ENCODE data around the gene UCHL1. TPM values are rescaled to one million over a fixed set of nuclear protein-coding genes. Genes with fewer than 3 reads are reported as not detected.

The UCHL1 gene
- total and polyA plus RNA-seq, 10 of the 15 experiments (the other 5 are each of a cell fraction or from before 2014, with no cell fraction given): 0.29 to 178 (median 125) TPM

DNA sequence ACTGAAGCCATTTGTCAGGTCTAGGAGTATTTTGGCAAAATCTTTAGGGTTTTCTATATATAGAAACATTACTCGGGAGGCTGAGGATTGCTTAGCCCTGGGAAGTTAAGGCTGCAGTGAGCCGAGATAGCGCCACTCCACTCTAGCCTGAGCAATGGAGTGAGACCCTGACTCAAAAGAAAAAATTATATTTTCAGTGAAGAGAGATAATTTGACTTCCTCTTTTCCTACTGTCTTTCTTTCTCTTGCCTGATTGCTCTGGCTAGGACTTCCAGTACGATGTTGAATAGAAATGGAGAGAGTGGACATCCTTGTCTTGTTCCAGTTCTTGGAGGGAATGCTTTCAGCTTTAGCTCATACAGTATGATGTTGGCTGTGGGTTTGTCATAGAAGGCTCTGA lies 44.4 kb downstream of the UCHL1 start:
- DNase-seq (ENCODE audit: low read depth, low spot score): no peak
- in situ Hi-C loops (cut with MboI): loop anchor here (25.0 kb wide), 1 partner anchor 111 kb away; no protein-coding TSS in a partner anchor

DNA sequence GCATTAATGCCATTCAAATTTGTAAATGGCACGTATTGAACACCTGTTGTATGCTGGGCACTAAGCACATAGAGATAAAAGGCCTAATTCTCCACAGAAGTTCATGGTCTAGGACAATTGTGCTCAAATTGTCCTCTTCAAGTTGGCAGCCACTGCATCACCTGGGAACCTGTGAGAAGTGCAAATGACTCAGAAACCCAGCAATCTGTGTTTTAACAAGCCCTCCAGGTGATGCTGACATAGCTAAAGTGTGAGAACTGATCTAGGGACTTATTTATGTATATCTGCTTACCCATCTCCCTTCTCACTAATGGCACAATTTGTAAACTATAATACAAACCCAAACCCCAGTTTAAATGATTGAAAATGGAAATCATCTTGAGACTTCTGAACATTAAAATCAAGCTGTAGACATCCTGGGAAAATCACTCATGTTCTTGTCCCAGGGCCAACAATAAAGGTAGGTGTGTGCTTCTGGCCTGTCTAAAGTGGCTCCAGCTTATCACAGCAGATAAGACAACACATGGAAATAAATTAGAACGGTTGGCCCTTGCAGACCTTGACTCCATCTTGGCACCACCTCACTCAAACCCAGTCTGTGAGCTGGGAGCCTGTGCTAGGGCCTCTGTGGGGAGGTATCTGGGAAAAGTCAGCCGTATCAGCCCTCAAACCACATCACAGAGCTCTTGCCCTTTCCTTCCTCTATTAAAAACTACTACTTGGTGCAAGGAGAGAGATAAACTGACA lies 46.8 kb downstream of the UCHL1 start:
- FAIRE-seq (no peak), ATAC-seq (no peak), DNase-seq (ENCODE audit: low read depth, low spot score) (no peak)
- intact Hi-C loops (cut with micrococcal nuclease; ENCODE audit: unreplicated experiment): no loop called here
- Histone ChIP-seq H3K4me1 (ENCODE audit: control insufficient read depth, insufficient read depth, low read length) (no peaks in the 10 kb centered on the region), H3K27ac (ENCODE audit: control insufficient read depth, insufficient read depth) (no peak overlapping the region), H3K4me2 (ENCODE audit: control insufficient read depth, insufficient read depth) (no peak overlapping the region), H3K9ac (ENCODE audit: control insufficient read depth, insufficient read depth, low read length) (no peak overlapping the region), H3K79me2 (ENCODE audit: control insufficient read depth, insufficient read depth, low read length) (no peaks in the 10 kb centered on the region), H3K9me3 (replicated peaks; ENCODE audit: control insufficient read depth, insufficient read depth, low read length) (no peaks in the 10 kb centered on the region), H2AFZ (ENCODE audit: control insufficient read depth, low read depth, low read length) (no peak overlapping the region), H3K4me3 (no peak overlapping the region), H3K36me3 (ENCODE audit: control insufficient read depth in 2 of 2, insufficient read depth in 2 of 2, low read length in 1 of 2) (no peaks in the 10 kb centered on the region), H3K27me3 (replicated peaks in 1 of 2; ENCODE audit: control insufficient read depth in 2 of 2, insufficient read depth in 2 of 2, low read length in 1 of 2) (no peaks in the 10 kb centered on the region), H4K20me1 (ENCODE audit: control insufficient read depth, insufficient read depth) (no peaks in the 10 kb centered on the region)
- WGBS (ENCODE audit: insufficient coverage, insufficient replicate concordance, low lambda C conversion rate, missing lambda C conversion rate): 11% methylated on average over 3 of the region's 3 CpGs
- ChIA-PET SMC1A (ENCODE audit: uncharacterized antibody, unreplicated experiment) (no interaction called here), RAD21 (ENCODE audit: unreplicated experiment) (no interaction called here), CTCF (no interaction called here), POLR2A (interaction anchor here (0.6 kb wide), 1 partner anchor 11 kb away, joined by 4 read pairs; no protein-coding TSS in a partner anchor)
- in situ Hi-C loops (cut with MboI): loop anchor here (25.0 kb wide), 1 partner anchor 109 kb away; no protein-coding TSS in a partner anchor
- no TSS peak for BruUV-seq (replicated peaks)
- TF ChIP-seq CBFB (IDR thresholded peaks at IDR 0.05; ENCODE audit: low read depth): no peak
- no peak for TF ChIP-seq RAD21 (IDR thresholded peaks at IDR 0.05; ENCODE audit: insufficient read depth, low read depth, low read length)
- TF ChIP-seq KAT2A (conservative IDR thresholded peaks at IDR 0.05; ENCODE audit: control insufficient read depth, low read depth, low read length): no peak
- no peak for TF ChIP-seq HDAC6 (IDR thresholded peaks at IDR 0.05; ENCODE audit: unreplicated experiment)
- no peak for TF ChIP-seq ZNF274 (IDR thresholded peaks at IDR 0.05; ENCODE audit: insufficient read depth, insufficient read length)
- TF ChIP-seq, protein P1, sequence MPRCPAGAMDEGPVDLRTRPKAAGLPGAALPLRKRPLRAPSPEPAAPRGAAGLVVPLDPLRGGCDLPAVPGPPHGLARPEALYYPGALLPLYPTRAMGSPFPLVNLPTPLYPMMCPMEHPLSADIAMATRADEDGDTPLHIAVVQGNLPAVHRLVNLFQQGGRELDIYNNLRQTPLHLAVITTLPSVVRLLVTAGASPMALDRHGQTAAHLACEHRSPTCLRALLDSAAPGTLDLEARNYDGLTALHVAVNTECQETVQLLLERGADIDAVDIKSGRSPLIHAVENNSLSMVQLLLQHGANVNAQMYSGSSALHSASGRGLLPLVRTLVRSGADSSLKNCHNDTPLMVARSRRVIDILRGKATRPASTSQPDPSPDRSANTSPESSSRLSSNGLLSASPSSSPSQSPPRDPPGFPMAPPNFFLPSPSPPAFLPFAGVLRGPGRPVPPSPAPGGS (IDR thresholded peaks at IDR 0.05; ENCODE audit: borderline replicate concordance, insufficient read depth, low read depth, low read length, poor library complexity, severe bottlenecking): no peak
- TF ChIP-seq ZNF384 (IDR thresholded peaks at IDR 0.05; ENCODE audit: borderline replicate concordance, low read depth, low read length): no peak
- TF ChIP-seq NRF1 (conservative IDR thresholded peaks at IDR 0.05; ENCODE audit: low read depth, low read length): no peak
- TF ChIP-seq, protein P2, sequence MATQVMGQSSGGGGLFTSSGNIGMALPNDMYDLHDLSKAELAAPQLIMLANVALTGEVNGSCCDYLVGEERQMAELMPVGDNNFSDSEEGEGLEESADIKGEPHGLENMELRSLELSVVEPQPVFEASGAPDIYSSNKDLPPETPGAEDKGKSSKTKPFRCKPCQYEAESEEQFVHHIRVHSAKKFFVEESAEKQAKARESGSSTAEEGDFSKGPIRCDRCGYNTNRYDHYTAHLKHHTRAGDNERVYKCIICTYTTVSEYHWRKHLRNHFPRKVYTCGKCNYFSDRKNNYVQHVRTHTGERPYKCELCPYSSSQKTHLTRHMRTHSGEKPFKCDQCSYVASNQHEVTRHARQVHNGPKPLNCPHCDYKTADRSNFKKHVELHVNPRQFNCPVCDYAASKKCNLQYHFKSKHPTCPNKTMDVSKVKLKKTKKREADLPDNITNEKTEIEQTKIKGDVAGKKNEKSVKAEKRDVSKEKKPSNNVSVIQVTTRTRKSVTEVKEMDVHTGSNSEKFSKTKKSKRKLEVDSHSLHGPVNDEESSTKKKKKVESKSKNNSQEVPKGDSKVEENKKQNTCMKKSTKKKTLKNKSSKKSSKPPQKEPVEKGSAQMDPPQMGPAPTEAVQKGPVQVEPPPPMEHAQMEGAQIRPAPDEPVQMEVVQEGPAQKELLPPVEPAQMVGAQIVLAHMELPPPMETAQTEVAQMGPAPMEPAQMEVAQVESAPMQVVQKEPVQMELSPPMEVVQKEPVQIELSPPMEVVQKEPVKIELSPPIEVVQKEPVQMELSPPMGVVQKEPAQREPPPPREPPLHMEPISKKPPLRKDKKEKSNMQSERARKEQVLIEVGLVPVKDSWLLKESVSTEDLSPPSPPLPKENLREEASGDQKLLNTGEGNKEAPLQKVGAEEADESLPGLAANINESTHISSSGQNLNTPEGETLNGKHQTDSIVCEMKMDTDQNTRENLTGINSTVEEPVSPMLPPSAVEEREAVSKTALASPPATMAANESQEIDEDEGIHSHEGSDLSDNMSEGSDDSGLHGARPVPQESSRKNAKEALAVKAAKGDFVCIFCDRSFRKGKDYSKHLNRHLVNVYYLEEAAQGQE (IDR thresholded peaks at IDR 0.05; ENCODE audit: low read depth, low read length): no peak
- TF ChIP-seq CHD4 (IDR thresholded peaks at IDR 0.05): no peak
- no peak for TF ChIP-seq IKZF1 (conservative IDR thresholded peaks at IDR 0.05)

More for the DNA sequence above, 44.4 kb downstream of the UCHL1 start:
- no peaks in the 10 kb centered on the region for H3K9me3 ChIP-seq (replicated peaks; ENCODE audit: control insufficient read depth, insufficient read depth, low read length)
- intact Hi-C loops (cut with micrococcal nuclease; ENCODE audit: unreplicated experiment): no loop called here
- RAD21 ChIA-PET (ENCODE audit: unreplicated experiment): no interaction called here
- SMC1A ChIA-PET (ENCODE audit: uncharacterized antibody, unreplicated experiment): no interaction called here
- 0% methylated on average over 4 of the region's 4 CpGs for WGBS (ENCODE audit: insufficient coverage, insufficient replicate concordance, low lambda C conversion rate, missing lambda C conversion rate)
- no peaks in the 10 kb centered on the region for H3K4me1 ChIP-seq (ENCODE audit: control insufficient read depth, insufficient read depth, low read length)
- BruUV-seq (replicated peaks): no TSS peak
- H3K27ac ChIP-seq (ENCODE audit: control insufficient read depth, insufficient read depth): no peak overlapping the region
- CTCF ChIA-PET: no interaction called here
- POLR2A ChIA-PET: no interaction called here
- no peaks in the 10 kb centered on the region for H3K27me3 ChIP-seq (replicated peaks in 1 of 2; ENCODE audit: control insufficient read depth in 2 of 2, insufficient read depth in 2 of 2, low read length in 1 of 2)
- H2AFZ ChIP-seq (ENCODE audit: control insufficient read depth, low read depth, low read length): no peak overlapping the region
- no peak overlapping the region for H3K4me2 ChIP-seq (ENCODE audit: control insufficient read depth, insufficient read depth)
- ATAC-seq (no peak), FAIRE-seq (no peak)
- H3K36me3 ChIP-seq (ENCODE audit: control insufficient read depth in 2 of 2, insufficient read depth in 2 of 2, low read length in 1 of 2): no peaks in the 10 kb centered on the region
- H3K79me2 ChIP-seq (ENCODE audit: control insufficient read depth, insufficient read depth, low read length): no peaks in the 10 kb centered on the region
- no peak overlapping the region for H3K4me3 ChIP-seq
- no peaks in the 10 kb centered on the region for H4K20me1 ChIP-seq (ENCODE audit: control insufficient read depth, insufficient read depth)
- no peak overlapping the region for H3K9ac ChIP-seq (ENCODE audit: control insufficient read depth, insufficient read depth, low read length)
- TF ChIP-seq RBBP5 (conservative IDR thresholded peaks at IDR 0.05) (no peak), SMAD5 (IDR thresholded peaks at IDR 0.05; ENCODE audit: low read depth) (no peak), MTA3 (IDR thresholded peaks at IDR 0.05; ENCODE audit: borderline replicate concordance, low read length) (no peak)

Measured in GM12878 (cell line).